GM21717 (cell line): ENCODE measurements around the gene BCAR3.

Experiments used
- ATAC-seq: cut with Tn5 transposase; IDR thresholded peaks from one replicate; pipeline ENCODE4 v1.9.1; 2021; ENCODE audit warnings: mild to moderate bottlenecking, moderate library complexity; ENCODE audit not compliant: unreplicated experiment

Gene BCAR3

GRCh38 chr1:93641527-93641926 is 40.1 kb downstream of the BCAR3 start:
- ATAC-seq, result no peak

- no peak for ATAC-seq
These were observed 40.8 kb downstream of the BCAR3 start for GRCh38 chr1:93640656-93641440.

- ATAC-seq, result no peak
These were observed 42.7 kb downstream of the BCAR3 start for GRCh38 chr1:93638981-93639380.

- no peak for ATAC-seq
These were observed 43.3 kb downstream of the BCAR3 start for GRCh38 chr1:93638307-93638847.

- no peak for ATAC-seq
These were observed 44.9 kb downstream of the BCAR3 start for GRCh38 chr1:93636712-93637111.

GRCh38 chr1:93635614-93636543 is 45.8 kb downstream of the BCAR3 start:
- no peak for ATAC-seq

- ATAC-seq, result no peak
These were observed 48.3 kb downstream of the BCAR3 start for GRCh38 chr1:93633313-93633712.

- ATAC-seq, result no peak
These were observed 49.8 kb downstream of the BCAR3 start for GRCh38 chr1:93631626-93632365.

GRCh38 chr1:93630168-93630567 is 51.5 kb downstream of the BCAR3 start:
- ATAC-seq, result no peak

- no peak for ATAC-seq
These were observed 52.3 kb downstream of the BCAR3 start for GRCh38 chr1:93629101-93630059.

- ATAC-seq, result no peak
These were observed 53.0 kb downstream of the BCAR3 start for GRCh38 chr1:93628681-93629080.

GRCh38 chr1:93625582-93626327 is 55.9 kb downstream of the BCAR3 start:
- no peak for ATAC-seq

GRCh38 chr1:93623875-93624274 is 57.8 kb downstream of the BCAR3 start:
- no peak for ATAC-seq

- ATAC-seq, result no peak
These were observed 58.2 kb downstream of the BCAR3 start for GRCh38 chr1:93623436-93623835.

GRCh38 chr1:93621246-93621645 is 60.4 kb downstream of the BCAR3 start:
- ATAC-seq, result no peak

GRCh38 chr1:93620841-93621210 is 60.8 kb downstream of the BCAR3 start:
- ATAC-seq, result no peak

GRCh38 chr1:93620172-93620840 is 61.3 kb downstream of the BCAR3 start:
- no peak for ATAC-seq

GRCh38 chr1:93619507-93620171 is 62.0 kb downstream of the BCAR3 start:
- no peak for ATAC-seq
